NB4 (cell line): ENCODE results near the gene CCHCR1.

Experiments
- CTCF ChIP-seq: IDR thresholded peaks from one replicate; pipeline ENCODE4 v1.5.1; 2012; ENCODE audit warnings: low read depth, low read length
- MAX ChIP-seq: IDR thresholded peaks from 2 replicates; pipeline ENCODE4 v1.6.1; 2011; ENCODE audit warnings: low read depth, low read length
- MYC ChIP-seq: IDR thresholded peaks from 2 replicates; pipeline ENCODE4 v1.6.1; 2011; ENCODE audit warnings: low read depth, low read length
- POLR2A ChIP-seq: IDR thresholded peaks from 2 replicates; pipeline ENCODE4 v1.6.1; 2011; ENCODE audit warnings: mild to moderate bottlenecking; ENCODE audit not compliant: insufficient read length; ENCODE audit errors: extremely low read depth

- TF ChIP-seq CTCF (no peak), POLR2A (no peak), MAX (no peak), MYC (no peak)
Observed at GRCh38 chr6:31103136-31103535, 54.5 kb downstream of the CCHCR1 start.
